ENCODE measurements around the gene ODAD4.

Gene ODAD4

GRCh38 chr17:41939693-41940090 lies 9.3 kb downstream of the ODAD4 start:
- TF ChIP-seq, protein P1, sequence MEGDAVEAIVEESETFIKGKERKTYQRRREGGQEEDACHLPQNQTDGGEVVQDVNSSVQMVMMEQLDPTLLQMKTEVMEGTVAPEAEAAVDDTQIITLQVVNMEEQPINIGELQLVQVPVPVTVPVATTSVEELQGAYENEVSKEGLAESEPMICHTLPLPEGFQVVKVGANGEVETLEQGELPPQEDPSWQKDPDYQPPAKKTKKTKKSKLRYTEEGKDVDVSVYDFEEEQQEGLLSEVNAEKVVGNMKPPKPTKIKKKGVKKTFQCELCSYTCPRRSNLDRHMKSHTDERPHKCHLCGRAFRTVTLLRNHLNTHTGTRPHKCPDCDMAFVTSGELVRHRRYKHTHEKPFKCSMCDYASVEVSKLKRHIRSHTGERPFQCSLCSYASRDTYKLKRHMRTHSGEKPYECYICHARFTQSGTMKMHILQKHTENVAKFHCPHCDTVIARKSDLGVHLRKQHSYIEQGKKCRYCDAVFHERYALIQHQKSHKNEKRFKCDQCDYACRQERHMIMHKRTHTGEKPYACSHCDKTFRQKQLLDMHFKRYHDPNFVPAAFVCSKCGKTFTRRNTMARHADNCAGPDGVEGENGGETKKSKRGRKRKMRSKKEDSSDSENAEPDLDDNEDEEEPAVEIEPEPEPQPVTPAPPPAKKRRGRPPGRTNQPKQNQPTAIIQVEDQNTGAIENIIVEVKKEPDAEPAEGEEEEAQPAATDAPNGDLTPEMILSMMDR (IDR thresholded peaks at IDR 0.05), result no peak

GRCh38 chr17:41941168-41941567 lies 10.8 kb downstream of the ODAD4 start:
- TF ChIP-seq, protein P1 (IDR thresholded peaks at IDR 0.05), result no peak

- TF ChIP-seq, protein P1 (IDR thresholded peaks at IDR 0.05), result no peak
These were observed 12.4 kb downstream of the ODAD4 start for GRCh38 chr17:41942626-41943373.

DNA sequence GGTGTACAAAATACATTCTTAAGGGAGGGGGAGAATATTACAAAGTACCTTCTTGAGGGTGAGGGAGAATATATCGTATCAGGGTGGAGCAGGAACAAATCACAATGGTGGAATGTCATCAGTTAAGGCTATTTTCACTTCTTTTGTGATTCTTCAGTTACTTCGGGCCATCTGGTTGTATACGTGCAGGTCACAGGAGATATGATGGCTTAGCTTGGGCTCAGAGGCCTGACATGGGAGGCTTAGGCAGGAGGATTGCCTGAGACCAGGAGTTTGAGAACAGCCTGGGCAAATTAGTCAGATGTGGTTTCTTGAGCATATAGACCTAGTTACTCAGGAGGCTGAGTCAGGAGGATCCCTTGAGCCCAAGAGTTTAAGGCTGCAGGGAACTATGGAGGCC lies 13.1 kb downstream of the ODAD4 start:
- TF ChIP-seq, protein P1 (IDR thresholded peaks at IDR 0.05), result no peak

- TF ChIP-seq, protein P1 (IDR thresholded peaks at IDR 0.05), result no peak
These were observed 14.5 kb downstream of the ODAD4 start for GRCh38 chr17:41944943-41945342.

GRCh38 chr17:41948762-41949460 lies 18.5 kb downstream of the ODAD4 start:
- TF ChIP-seq, protein P1 (IDR thresholded peaks at IDR 0.05), result no peak

DNA sequence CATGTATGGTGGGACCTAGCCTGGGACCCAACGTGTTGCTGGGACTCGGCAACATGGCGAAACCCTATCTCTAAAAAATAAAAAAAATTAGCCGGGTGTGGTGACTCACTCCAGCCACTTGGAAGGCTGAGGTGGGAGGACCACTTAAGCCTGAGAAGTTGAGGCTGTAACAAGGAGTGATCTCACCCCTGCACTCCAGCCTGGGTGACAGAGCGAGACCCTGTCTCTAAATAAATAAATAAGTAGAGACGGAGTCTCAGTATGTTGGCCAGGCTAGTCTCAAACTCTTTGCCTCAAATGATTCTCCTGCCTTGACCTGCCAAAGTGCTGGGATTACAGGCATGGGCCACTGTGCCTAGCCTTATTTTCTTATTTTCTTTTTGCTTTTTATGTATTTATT lies 26.1 kb downstream of the ODAD4 start:
- TF ChIP-seq, protein P1 (IDR thresholded peaks at IDR 0.05), result no peak

Measured in LNCAP (cell line).